ENCODE data around the gene RFTN1. TPM values are rescaled to one million over a fixed set of nuclear protein-coding genes. Genes with fewer than 3 reads are reported as not detected.

The RFTN1 gene
- total and polyA plus RNA-seq, 4 donors: 4.4 to 20.4 (median 11.9) TPM

- TF ChIP-seq ZBTB33 (IDR thresholded peaks at IDR 0.05): no peak
- TF ChIP-seq NR2F2 (IDR thresholded peaks at IDR 0.05): no peak
- no peak for TF ChIP-seq RAD21 (IDR thresholded peaks at IDR 0.05)
- TF ChIP-seq HNF4G (IDR thresholded peaks at IDR 0.05): no peak
- no peak for TF ChIP-seq RXRA (IDR thresholded peaks at IDR 0.05)
- TF ChIP-seq EGR1 (IDR thresholded peaks at IDR 0.05; ENCODE audit: low read depth in 2 of 2): no peak
- TF ChIP-seq TAF1 (conservative IDR thresholded peaks at IDR 0.05): no peak
- TF ChIP-seq MAX (IDR thresholded peaks at IDR 0.05): no peak
- no peak for TF ChIP-seq YY1 (IDR thresholded peaks at IDR 0.05)
- TF ChIP-seq FOXA2 (IDR thresholded peaks at IDR 0.05): no peak
- no peak for TF ChIP-seq JUND (IDR thresholded peaks at IDR 0.05)
These were observed 34.3 kb upstream of the RFTN1 start (continued) for GRCh38 chr3:16547561-16548357.

GRCh38 chr3:16546186-16547010 is 32.9 kb upstream of the RFTN1 start:
- no peaks in the 10 kb centered on the region for H3K27me3 ChIP-seq (ENCODE audit: control insufficient read depth in 4 of 4, insufficient read depth in 4 of 4, low read length in 3 of 4)
- no peaks in the 10 kb centered on the region for H3K9me3 ChIP-seq (ENCODE audit: control insufficient read depth in 4 of 4, low read length in 3 of 4)
- no peak for DNase-seq (ENCODE audit: low spot score)
- TF ChIP-seq SP1 (IDR thresholded peaks at IDR 0.05) (peak; percentile 21), NR2F2 (IDR thresholded peaks at IDR 0.05) (peak; percentile 94), ATF3 (IDR thresholded peaks at IDR 0.05) (no peak)
- no peak overlapping the region for H3K4me3 ChIP-seq (ENCODE audit: low read depth in 1 of 3, low read length in 3 of 3)
- H3K36me3 ChIP-seq (ENCODE audit: control insufficient read depth in 4 of 4, insufficient read depth in 3 of 4, low read depth in 1 of 4, low read length in 3 of 4): no peaks in the 10 kb centered on the region
- H3K9ac ChIP-seq (ENCODE audit: low read depth in 1 of 2, low read length in 2 of 2): no peak overlapping the region
- H3K27ac ChIP-seq (ENCODE audit: low read depth in 1 of 2, low read length in 2 of 2): no peak overlapping the region
- 81% methylated on average over 12 of the region's 12 CpGs for whole genome bisulfite sequencing
- peaks cover 0 to 8% (median 5%) of the 10 kb centered on the region in 4 donors for H3K4me1 ChIP-seq (ENCODE audit: control insufficient read depth in 4 of 4, insufficient read depth in 4 of 4, low read length in 3 of 4)

GRCh38 chr3:16545413-16546185 is 32.1 kb upstream of the RFTN1 start:
- Histone ChIP-seq H3K4me1 (ENCODE audit: control insufficient read depth in 4 of 4, insufficient read depth in 4 of 4, low read length in 3 of 4) (peaks cover 0 to 7% (median 4%) of the 10 kb centered on the region in 4 donors), H3K27me3 (ENCODE audit: control insufficient read depth in 4 of 4, insufficient read depth in 4 of 4, low read length in 3 of 4) (no peaks in the 10 kb centered on the region), H3K27ac (ENCODE audit: low read depth in 1 of 2, low read length in 2 of 2) (no peak overlapping the region), H3K9me3 (ENCODE audit: control insufficient read depth in 4 of 4, low read length in 3 of 4) (no peaks in the 10 kb centered on the region), H3K4me3 (ENCODE audit: low read depth in 1 of 3, low read length in 3 of 3) (no peak overlapping the region), H3K36me3 (ENCODE audit: control insufficient read depth in 4 of 4, insufficient read depth in 3 of 4, low read depth in 1 of 4, low read length in 3 of 4) (no peaks in the 10 kb centered on the region), H3K9ac (ENCODE audit: low read depth in 1 of 2, low read length in 2 of 2) (no peak overlapping the region)
- TF ChIP-seq FOXA1 (IDR thresholded peaks at IDR 0.05) (no peak), GABPA (IDR thresholded peaks at IDR 0.05 in 1 of 2, conservative IDR thresholded peaks at IDR 0.05 in 1 of 2) (no peak), ATF3 (IDR thresholded peaks at IDR 0.05) (no peak)
- DNase-seq (ENCODE audit: low spot score): no peak
- WGBS: 83% methylated on average over 10 of the region's 10 CpGs

All from liver (tissue), 9 donors.